ENCODE data around the gene SLC9A5. TPM values are rescaled to one million over a fixed set of nuclear protein-coding genes. Genes with fewer than 3 reads are reported as not detected.

SLC9A5 gene
- total and polyA plus RNA-seq, 10 of the 15 experiments (the other 5 are each of a cell fraction or from before 2014, with no cell fraction given): 0.26 to 5.7 (median 1.5) TPM

- ChIA-PET SMC1A (ENCODE audit: uncharacterized antibody, unreplicated experiment) (no interaction called here), CTCF (interaction anchor here (1.5 kb wide), 1 partner anchor 17 kb away, joined by 3 read pairs; no protein-coding TSS in a partner anchor), POLR2A (no interaction called here)
- TF ChIP-seq ZBTB33 (IDR thresholded peaks at IDR 0.05): no peak
- TF ChIP-seq SREBF2 (IDR thresholded peaks at IDR 0.05; ENCODE audit: low read length): no peak
- TF ChIP-seq BMI1 (IDR thresholded peaks at IDR 0.05; ENCODE audit: borderline replicate concordance): no peak
- no peak for TF ChIP-seq E2F8 (IDR thresholded peaks at IDR 0.05; ENCODE audit: low read depth, partially characterized antibody)
- no peak for TF ChIP-seq SMC3 (IDR thresholded peaks at IDR 0.05; ENCODE audit: borderline replicate concordance, low read length)
- TF ChIP-seq ZBTB11 (CRISPR knock-in tag; IDR thresholded peaks at IDR 0.05): no peak
- TF ChIP-seq BACH1 (IDR thresholded peaks at IDR 0.05; ENCODE audit: borderline replicate concordance): no peak
- TF ChIP-seq PKNOX1 (IDR thresholded peaks at IDR 0.05): no peak
- TF ChIP-seq HDGF (IDR thresholded peaks at IDR 0.05): no peak
- no peak for TF ChIP-seq LARP7 (IDR thresholded peaks at IDR 0.05)
- no peak for TF ChIP-seq SPI1 (IDR thresholded peaks at IDR 0.05; ENCODE audit: borderline replicate concordance, insufficient read depth, low read depth, low read length)
- no peak for TF ChIP-seq EP300 (IDR thresholded peaks at IDR 0.05; ENCODE audit: borderline replicate concordance in 1 of 2, control insufficient read depth in 1 of 2, low read depth in 2 of 2, low read length in 2 of 2)
- TF ChIP-seq NR2F1 (conservative IDR thresholded peaks at IDR 0.05): no peak
- TF ChIP-seq NR2C2 (IDR thresholded peaks at IDR 0.05; ENCODE audit: borderline replicate concordance, control insufficient read depth, insufficient read length, low read depth): no peak
- no peak for TF ChIP-seq ZNF217 (IDR thresholded peaks at IDR 0.05)
- TF ChIP-seq ZSCAN29 (IDR thresholded peaks at IDR 0.05): no peak
- no peak for TF ChIP-seq ZNF207 (IDR thresholded peaks at IDR 0.05; ENCODE audit: borderline replicate concordance)
Observed at GRCh38 chr16:67294938-67295361, 46.2 kb downstream of the SLC9A5 start.

More at GRCh38 chr16:67294938-67295361, 46.2 kb downstream of the SLC9A5 start:
- Histone ChIP-seq H2AFZ (ENCODE audit: control insufficient read depth, low read depth, low read length) (no peak overlapping the region), H3K9me3 (replicated peaks; ENCODE audit: control insufficient read depth, insufficient read depth, low read length) (no peaks in the 10 kb centered on the region), H3K4me1 (ENCODE audit: control insufficient read depth, insufficient read depth, low read length) (no peaks in the 10 kb centered on the region), H3K27me3 (replicated peaks in 1 of 2; ENCODE audit: control insufficient read depth in 2 of 2, insufficient read depth in 2 of 2, low read length in 1 of 2) (no peaks in the 10 kb centered on the region; a peak in 1 of 4 replicates), H3K79me2 (ENCODE audit: control insufficient read depth, insufficient read depth, low read length) (no peaks in the 10 kb centered on the region), H3K27ac (ENCODE audit: control insufficient read depth, insufficient read depth) (no peak overlapping the region), H3K9ac (ENCODE audit: control insufficient read depth, insufficient read depth, low read length) (no peak overlapping the region), H3K4me2 (ENCODE audit: control insufficient read depth, insufficient read depth) (no peak overlapping the region), H4K20me1 (ENCODE audit: control insufficient read depth, insufficient read depth) (no peaks in the 10 kb centered on the region), H3K36me3 (ENCODE audit: control insufficient read depth in 2 of 2, insufficient read depth in 2 of 2, low read length in 1 of 2) (no peaks in the 10 kb centered on the region), H3K4me3 (no peak overlapping the region)
- RAD21 ChIA-PET (ENCODE audit: unreplicated experiment): no interaction called here
- FAIRE-seq (no peak), ATAC-seq (no peak), DNase-seq (ENCODE audit: low read depth, low spot score) (no peak)
- in situ Hi-C loops (cut with MboI) (no loop called here), intact Hi-C loops (cut with micrococcal nuclease; ENCODE audit: unreplicated experiment) (no loop called here)
- WGBS (ENCODE audit: insufficient coverage, insufficient replicate concordance, low lambda C conversion rate, missing lambda C conversion rate): 22% methylated on average over 7 of the region's 7 CpGs
- BruUV-seq (replicated peaks): no TSS peak
